H9 (cell line): ENCODE results near the gene ADAMTS16. TPM values are rescaled to one million over a fixed set of nuclear protein-coding genes. Genes with fewer than 3 reads are reported as not detected.

ENCODE experiments used
- DNase-seq: peaks from one replicate; pipeline ENCODE4 v3.0.0-alpha.2; 2017
- H2AFZ ChIP-seq: one replicate; pipeline ENCODE4 v1.6.1; 2013; ENCODE audit warnings: mild to moderate bottlenecking, low read length, control low read depth, moderate library complexity
- H2AK5ac ChIP-seq: 2 replicates; pipeline ENCODE4 v1.6.1; 2013; ENCODE audit warnings: low read length, control low read depth, mixed read lengths; ENCODE audit not compliant: insufficient read length
- H2BK120ac ChIP-seq: one replicate; pipeline ENCODE4 v1.6.1; 2013; ENCODE audit warnings: low read depth, mild to moderate bottlenecking, low read length, control low read depth, inconsistent platforms; ENCODE audit not compliant: poor library complexity, severe bottlenecking
- H2BK12ac ChIP-seq: 2 replicates; pipeline ENCODE4 v1.6.1; 2013; ENCODE audit warnings: low read length, control low read depth, mixed read lengths, low read depth; ENCODE audit not compliant: insufficient read length
- H2BK15ac ChIP-seq: 2 replicates; pipeline ENCODE4 v1.6.1; 2013; ENCODE audit warnings: low read depth, low read length, control low read depth
- H2BK20ac ChIP-seq: one replicate; pipeline ENCODE4 v1.6.1; 2013; ENCODE audit warnings: low read depth, mild to moderate bottlenecking, low read length, control low read depth, inconsistent platforms; ENCODE audit not compliant: poor library complexity, severe bottlenecking
- H2BK5ac ChIP-seq: 2 replicates; pipeline ENCODE4 v1.6.1; 2013; ENCODE audit warnings: low read length, control low read depth, mixed read lengths; ENCODE audit not compliant: insufficient read length
- H3K14ac ChIP-seq: 2 replicates; pipeline ENCODE4 v1.6.1; 2013; ENCODE audit warnings: low read length, control low read depth; ENCODE audit not compliant: insufficient read depth
- H3K18ac ChIP-seq: 2 replicates; pipeline ENCODE4 v1.6.1; 2013; ENCODE audit warnings: low read depth, mild to moderate bottlenecking, mixed read lengths, low read length, control low read depth; ENCODE audit not compliant: insufficient read length
- H3K23ac ChIP-seq: 2 replicates; pipeline ENCODE4 v1.6.1; 2013; ENCODE audit warnings: low read length, control low read depth, mixed read lengths, low read depth; ENCODE audit not compliant: insufficient read length
- H3K23me2 ChIP-seq: 2 replicates; pipeline ENCODE4 v1.6.1; 2013; ENCODE audit warnings: low read depth, mild to moderate bottlenecking, mixed read lengths, low read length, control low read depth; ENCODE audit not compliant: insufficient read length, poor library complexity, severe bottlenecking
- H3K27ac ChIP-seq: 2 replicates; pipeline ENCODE4 v1.5.1; 2013; ENCODE audit warnings: low read length, control low read depth, mixed read lengths, low read depth; ENCODE audit not compliant: insufficient read length
- H3K27me3 ChIP-seq: 2 replicates; pipeline ENCODE4 v1.6.1; 2013; ENCODE audit warnings: low read length, control low read depth, inconsistent platforms; ENCODE audit not compliant: insufficient read depth
- H3K4ac ChIP-seq: 2 replicates; pipeline ENCODE4 v1.6.1; 2013; ENCODE audit warnings: low read depth, mild to moderate bottlenecking, control low read depth, inconsistent platforms, low read length, moderate library complexity
- H3K4me1 ChIP-seq: 2 replicates; pipeline ENCODE4 v1.6.1; 2013; ENCODE audit warnings: low read length, control low read depth, inconsistent platforms; ENCODE audit not compliant: insufficient read depth
- H3K4me2 ChIP-seq: 2 replicates; pipeline ENCODE4 v1.6.1; 2013; ENCODE audit warnings: low read length, control low read depth, mixed read lengths; ENCODE audit not compliant: insufficient read length, insufficient read depth
- H3K56ac ChIP-seq: 2 replicates; pipeline ENCODE4 v1.6.1; 2013; ENCODE audit warnings: low read depth, mild to moderate bottlenecking, mixed read lengths, low read length, control low read depth; ENCODE audit not compliant: insufficient read length
- H3K79me1 ChIP-seq: 2 replicates; pipeline ENCODE4 v1.6.1; 2013; ENCODE audit warnings: low read depth, mild to moderate bottlenecking, moderate library complexity, low read length, control low read depth, inconsistent platforms; ENCODE audit not compliant: insufficient read depth, poor library complexity, severe bottlenecking
- H3K79me2 ChIP-seq: 2 replicates; pipeline ENCODE4 v1.6.1; 2013; ENCODE audit warnings: low read length, control low read depth, inconsistent platforms; ENCODE audit not compliant: insufficient read depth
- H3K9ac ChIP-seq: 2 replicates; pipeline ENCODE4 v1.6.1; 2013; ENCODE audit warnings: low read length, control low read depth, mixed read lengths; ENCODE audit not compliant: insufficient read length; ENCODE audit errors: extremely low read depth
- H3K9me3 ChIP-seq: one replicate; pipeline ENCODE4 v1.6.1; 2013; ENCODE audit warnings: low read depth, low read length, inconsistent platforms; ENCODE audit not compliant: control insufficient read depth
- H3T11ph ChIP-seq: one replicate; pipeline ENCODE4 v1.6.1; 2013; ENCODE audit warnings: mild to moderate bottlenecking, low read length, control low read depth, inconsistent platforms
- H4K20me1 ChIP-seq: one replicate; pipeline ENCODE4 v1.6.1; 2013; ENCODE audit not compliant: control insufficient read depth, insufficient read length, insufficient read depth
- H4K5ac ChIP-seq: 2 replicates; pipeline ENCODE4 v1.6.1; 2013; ENCODE audit warnings: low read depth, mild to moderate bottlenecking, mixed read lengths, low read length, control low read depth; ENCODE audit not compliant: insufficient read length
- H4K8ac ChIP-seq: replicated peaks from 2 replicates; pipeline ENCODE4 v1.6.1; 2013; ENCODE audit warnings: low read length, control low read depth, mixed read lengths, low read depth; ENCODE audit not compliant: insufficient read length
- H4K91ac ChIP-seq: 2 replicates; pipeline ENCODE4 v1.6.1; 2013; ENCODE audit warnings: low read depth, mild to moderate bottlenecking, moderate library complexity, mixed read lengths, low read length, control low read depth; ENCODE audit not compliant: insufficient read length
- H3K27ac Mint-ChIP-seq, 3 experiments: 2 replicates in 2 of 3; 3 replicates in 1 of 3; pipeline ENCODE4 v1.8.0; 2020 to 2021; ENCODE audit warnings: mixed read lengths in 3 of 3, mild to moderate bottlenecking in 1 of 3, moderate library complexity in 1 of 3
- H3K27me3 Mint-ChIP-seq: 2 replicates; pipeline ENCODE4 v1.8.0; 2021; ENCODE audit warnings: low read depth, mild to moderate bottlenecking, moderate library complexity, mixed read lengths
- H3K36me3 Mint-ChIP-seq, 3 experiments: 2 replicates in 2 of 3; 3 replicates in 1 of 3; pipeline ENCODE4 v1.8.0; 2020 to 2021; ENCODE audit warnings: low read depth in 3 of 3, mixed read lengths in 3 of 3; ENCODE audit not compliant: insufficient read depth in 1 of 3
- H3K4me1 Mint-ChIP-seq, 2 experiments: 2 replicates each; pipeline ENCODE4 v1.8.0; 2020; ENCODE audit warnings: mixed read lengths in 2 of 2
- H3K4me3 Mint-ChIP-seq, 2 experiments: 2 replicates in 1 of 2; 3 replicates in 1 of 2; pipeline ENCODE4 v1.8.0; 2020 to 2021; ENCODE audit warnings: mild to moderate bottlenecking in 2 of 2, mixed read lengths in 2 of 2, moderate library complexity in 1 of 2
- H3K9me3 Mint-ChIP-seq, 2 experiments: 2 replicates in 1 of 2; 3 replicates in 1 of 2; pipeline ENCODE4 v1.8.0; 2020; ENCODE audit warnings: mild to moderate bottlenecking in 2 of 2, mixed read lengths in 2 of 2, moderate library complexity in 1 of 2
- WGBS: extraction: QIAGEN DNeasy Blood & Tissue Kit; methylation state at CpG from one replicate; pipeline ENCODE4 v1.1.7; 2013; ENCODE audit warnings: missing lambda C conversion rate, low lambda C conversion rate, mixed read lengths; ENCODE audit not compliant: insufficient read length; ENCODE audit errors: extremely low coverage; 5-methylcytosine and 5-hydroxymethylcytosine counted together
- total RNA-seq: library from RNA; stranded (reverse); gene quantifications from 2 replicates; pipeline ENCODE4 v1.2.1, GENCODE V29; 2021
- TF ChIP-seq, protein P1 (sequence below): fragments of 200-600 bp; sonication (generic); conservative IDR thresholded peaks from 3 replicates; pipeline ENCODE4 v1.8.0; 2021; ENCODE audit warnings: antibody characterized with exemption, mild to moderate bottlenecking

ADAMTS16 gene
- total RNA-seq, 1 experiment from 2014 or later: 4.5 TPM

DNA sequence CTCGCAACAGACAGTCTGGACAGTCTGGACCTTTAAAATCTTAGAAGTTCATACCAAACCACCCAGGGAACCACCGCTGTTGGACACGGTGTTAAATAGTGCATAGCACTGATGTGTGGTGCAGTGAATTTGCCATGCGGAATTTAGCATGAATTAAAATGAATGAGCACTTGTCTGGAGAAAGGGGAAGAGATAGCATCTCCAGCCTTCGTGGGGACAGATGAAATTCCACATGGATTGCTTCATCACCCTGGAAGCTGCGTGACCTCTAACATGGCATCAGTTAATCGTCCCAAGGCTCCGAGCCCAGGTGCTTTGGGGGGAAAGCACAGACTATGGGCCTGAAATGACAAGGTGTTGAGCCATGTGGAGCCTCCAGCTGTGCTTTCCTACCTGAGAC lies 91.4 kb downstream of the ADAMTS16 start:
- no peak overlapping the region for H3K27ac Mint-ChIP-seq
- no peaks in the 10 kb centered on the region; a peak in 1 of 7 replicates for H3K36me3 Mint-ChIP-seq

More for the DNA sequence above, 91.4 kb downstream of the ADAMTS16 start:
- Histone ChIP-seq H3K4ac (no peak overlapping the region), H3K79me1 (no peaks in the 10 kb centered on the region), H3K9ac (no peak overlapping the region), H3K14ac (no peak overlapping the region), H3K18ac (no peak overlapping the region), H3K27me3 (no peaks in the 10 kb centered on the region), H2BK15ac (no peak overlapping the region), H3K4me2 (no peak overlapping the region), H2BK5ac (no peak overlapping the region), H3K4me1 (no peaks in the 10 kb centered on the region), H3K79me2 (no peaks in the 10 kb centered on the region), H2BK120ac (no peak overlapping the region), H3K23me2 (no peaks in the 10 kb centered on the region), H2AFZ (no peak overlapping the region), H4K8ac (no peak overlapping the region), H4K20me1 (no peaks in the 10 kb centered on the region), H4K91ac (no peak overlapping the region), H4K5ac (no peak overlapping the region), H2AK5ac (no peak overlapping the region), H3K9me3 (no peaks in the 10 kb centered on the region), H3T11ph (no peak overlapping the region), H2BK12ac (no peak overlapping the region), H3K27ac (no peak overlapping the region), H2BK20ac (no peak overlapping the region), H3K56ac (no peak overlapping the region), H3K23ac (no peak overlapping the region)
- H3K27me3 Mint-ChIP-seq: no peaks in the 10 kb centered on the region; the same call in 1 of the 2 replicates
- WGBS: no CpG with 5 or more reads among the region's 8 CpGs
- TF ChIP-seq, protein P1, sequence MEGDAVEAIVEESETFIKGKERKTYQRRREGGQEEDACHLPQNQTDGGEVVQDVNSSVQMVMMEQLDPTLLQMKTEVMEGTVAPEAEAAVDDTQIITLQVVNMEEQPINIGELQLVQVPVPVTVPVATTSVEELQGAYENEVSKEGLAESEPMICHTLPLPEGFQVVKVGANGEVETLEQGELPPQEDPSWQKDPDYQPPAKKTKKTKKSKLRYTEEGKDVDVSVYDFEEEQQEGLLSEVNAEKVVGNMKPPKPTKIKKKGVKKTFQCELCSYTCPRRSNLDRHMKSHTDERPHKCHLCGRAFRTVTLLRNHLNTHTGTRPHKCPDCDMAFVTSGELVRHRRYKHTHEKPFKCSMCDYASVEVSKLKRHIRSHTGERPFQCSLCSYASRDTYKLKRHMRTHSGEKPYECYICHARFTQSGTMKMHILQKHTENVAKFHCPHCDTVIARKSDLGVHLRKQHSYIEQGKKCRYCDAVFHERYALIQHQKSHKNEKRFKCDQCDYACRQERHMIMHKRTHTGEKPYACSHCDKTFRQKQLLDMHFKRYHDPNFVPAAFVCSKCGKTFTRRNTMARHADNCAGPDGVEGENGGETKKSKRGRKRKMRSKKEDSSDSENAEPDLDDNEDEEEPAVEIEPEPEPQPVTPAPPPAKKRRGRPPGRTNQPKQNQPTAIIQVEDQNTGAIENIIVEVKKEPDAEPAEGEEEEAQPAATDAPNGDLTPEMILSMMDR: no peak
- H3K4me3 Mint-ChIP-seq: no peak overlapping the region
- no peak for DNase-seq
- no peaks in the 10 kb centered on the region; a peak in 2 of 5 replicates for H3K9me3 Mint-ChIP-seq
- H3K4me1 Mint-ChIP-seq: no peaks in the 10 kb centered on the region
